GM12878 (cell line): ENCODE data around the gene CRYL1. TPM values are rescaled to one million over a fixed set of nuclear protein-coding genes. Genes with fewer than 3 reads are reported as not detected.

Experiments used
- BCL11A ChIP-seq: IDR thresholded peaks from 2 replicates; pipeline ENCODE4 v1.6.1; 2011; ENCODE audit warnings: low read depth, low read length
- BCLAF1 ChIP-seq: fragments of 450-650 bp; IDR thresholded peaks from 2 replicates; pipeline ENCODE4 v1.6.1; 2017; ENCODE audit warnings: antibody characterized with exemption, mild to moderate bottlenecking, moderate library complexity
- FOXK2 ChIP-seq: fragments of 450-650 bp; IDR thresholded peaks from 2 replicates; pipeline ENCODE4 v1.6.1; 2017; ENCODE audit warnings: mild to moderate bottlenecking, moderate library complexity
- HSF1 ChIP-seq: fragments of 150-350 bp; IDR thresholded peaks from 2 replicates; pipeline ENCODE4 v1.6.1; 2014; ENCODE audit warnings: mild to moderate bottlenecking, low read depth, low read length
- IKZF2 ChIP-seq, 2 experiments: fragments of 450-650 bp; IDR thresholded peaks; 2 replicates each; pipeline ENCODE4 v1.6.1; 2017; ENCODE audit warnings: mild to moderate bottlenecking in 2 of 2, moderate library complexity in 2 of 2
- IRF4 ChIP-seq: IDR thresholded peaks from 2 replicates; pipeline ENCODE4 v1.6.1; 2011; ENCODE audit warnings: low read depth, low read length
- KDM1A ChIP-seq: fragments of 200-600 bp; sonication (generic); IDR thresholded peaks from 2 replicates; pipeline ENCODE4 v1.6.1; 2016; ENCODE audit warnings: borderline replicate concordance
- NFYA ChIP-seq: IDR thresholded peaks from 2 replicates; pipeline ENCODE4 v1.6.1; 2011; ENCODE audit warnings: low read depth, mild to moderate bottlenecking, low read length, improper control_type of control experiment, borderline replicate concordance
- NR2C1 ChIP-seq: fragments of 450-650 bp; IDR thresholded peaks from 2 replicates; pipeline ENCODE4 v1.6.1; 2017; ENCODE audit warnings: antibody characterized with exemption, mild to moderate bottlenecking, moderate library complexity
- PAX5 ChIP-seq: IDR thresholded peaks from 2 replicates; pipeline ENCODE4 v1.6.1; 2011; ENCODE audit warnings: low read depth, low read length, borderline replicate concordance
- PKNOX1 ChIP-seq: fragments of 450-650 bp; IDR thresholded peaks from 2 replicates; pipeline ENCODE4 v1.6.1; 2016; ENCODE audit warnings: mild to moderate bottlenecking
- RB1 ChIP-seq: fragments of 450-650 bp; formaldehyde crosslinking; IDR thresholded peaks from 2 replicates; pipeline ENCODE4 v1.6.1; 2017; ENCODE audit warnings: mild to moderate bottlenecking, borderline replicate concordance
- SMARCA5 ChIP-seq: fragments of 450-650 bp; IDR thresholded peaks from 2 replicates; pipeline ENCODE4 v1.6.1; 2017; ENCODE audit warnings: mild to moderate bottlenecking
- ZBTB40 ChIP-seq: fragments of 450-650 bp; IDR thresholded peaks from 2 replicates; pipeline ENCODE4 v1.6.1; 2016; ENCODE audit warnings: mild to moderate bottlenecking, moderate library complexity, borderline replicate concordance
- ZNF687 ChIP-seq: fragments of 450-650 bp; IDR thresholded peaks from 2 replicates; pipeline ENCODE4 v1.6.1; 2017; ENCODE audit warnings: mild to moderate bottlenecking, moderate library complexity
- polyA plus RNA-seq, 11 experiments: library from polyadenylated mRNA; depleted of rRNA in 4 of 11; unstranded in 6 of 11; stranded (reverse) in 5 of 11; fragments of >200 nt; fragmentation: Nextera tagmentation in 4 of 11; fragmentation: Illumina TruSeq in 1 of 11; extraction: Ambion mirVana in 4 of 11; extraction: Trizol in 1 of 11; gene quantifications; 1 replicate in 1 of 11; 2 replicates in 10 of 11; pipeline versions ENCODE4 v1.2.1 to v1.2.3, GENCODE V29; 2011 to 2016; ENCODE audit warnings: inconsistent platforms in 2 of 11, missing spikeins in 2 of 11, low read depth in 1 of 11
- total RNA-seq, 4 experiments: library from RNA; depleted of rRNA in 3 of 4; stranded (reverse); fragments of >200 nt in 3 of 4; fragmentation: Illumina TruSeq in 1 of 4; extraction: Trizol in 1 of 4; gene quantifications; 2 replicates each; pipeline versions ENCODE4 v1.2.1 to v1.2.3, GENCODE V29; 2013 to 2021

The CRYL1 gene
- total and polyA plus RNA-seq, 10 of the 15 experiments (the other 5 are each of a cell fraction or from before 2014, with no cell fraction given), result 5.5 to 36.7 (median 12.2) TPM

GRCh38 chr13:20525601-20526544 is at the start of gene CRYL1 (continued):
- TF ChIP-seq IKZF2 (IDR thresholded peaks at IDR 0.05) (peak; percentile 52 to 63; a peak in 3 of 4 replicates), KDM1A (no peak), HSF1 (no peak), NFYA (no peak), NR2C1 (no peak), BCL11A (no peak), ZBTB40 (no peak), IRF4 (no peak), BCLAF1 (no peak), PKNOX1 (peak; percentile 14; the same call in 1 of the 2 replicates), FOXK2 (no peak), ZNF687 (peak; percentile 63), SMARCA5 (0 out of 2 replicates have a peak, but pooled peaks have one; percentile 30), RB1 (peak; percentile 34; the same call in 1 of the 2 replicates), PAX5 (no peak; the same call in 1 of the 2 replicates)
